ENCODE results near the gene MAD2L2. TPM values are rescaled to one million over a fixed set of nuclear protein-coding genes. Genes with fewer than 3 reads are reported as not detected.

Gene MAD2L2
- total RNA-seq, 4 donors from 2014 or later = 22.7 to 40.0 (median 32.5) TPM

- no peak for DNase-seq (ENCODE audit: low spot score in 2 of 2)
- 56 to 62% methylated on average over 7 of the region's 7 CpGs for WGBS, 2 donors
- TF ChIP-seq POLR2A (IDR thresholded peaks at IDR 0.05) = no peak
- TF ChIP-seq, protein P1, sequence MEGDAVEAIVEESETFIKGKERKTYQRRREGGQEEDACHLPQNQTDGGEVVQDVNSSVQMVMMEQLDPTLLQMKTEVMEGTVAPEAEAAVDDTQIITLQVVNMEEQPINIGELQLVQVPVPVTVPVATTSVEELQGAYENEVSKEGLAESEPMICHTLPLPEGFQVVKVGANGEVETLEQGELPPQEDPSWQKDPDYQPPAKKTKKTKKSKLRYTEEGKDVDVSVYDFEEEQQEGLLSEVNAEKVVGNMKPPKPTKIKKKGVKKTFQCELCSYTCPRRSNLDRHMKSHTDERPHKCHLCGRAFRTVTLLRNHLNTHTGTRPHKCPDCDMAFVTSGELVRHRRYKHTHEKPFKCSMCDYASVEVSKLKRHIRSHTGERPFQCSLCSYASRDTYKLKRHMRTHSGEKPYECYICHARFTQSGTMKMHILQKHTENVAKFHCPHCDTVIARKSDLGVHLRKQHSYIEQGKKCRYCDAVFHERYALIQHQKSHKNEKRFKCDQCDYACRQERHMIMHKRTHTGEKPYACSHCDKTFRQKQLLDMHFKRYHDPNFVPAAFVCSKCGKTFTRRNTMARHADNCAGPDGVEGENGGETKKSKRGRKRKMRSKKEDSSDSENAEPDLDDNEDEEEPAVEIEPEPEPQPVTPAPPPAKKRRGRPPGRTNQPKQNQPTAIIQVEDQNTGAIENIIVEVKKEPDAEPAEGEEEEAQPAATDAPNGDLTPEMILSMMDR (IDR thresholded peaks at IDR 0.05) = no peak
- intact Hi-C loops (cut with DNase I; ENCODE audit: low total_unique reads) = no loop called here
- no peak overlapping the region for H3K4me3 ChIP-seq (ENCODE audit: low read depth, poor library complexity, severe bottlenecking)
These were observed 3.1 kb upstream of the MAD2L2 start for GRCh38 chr1:11684070-11684469.

- no peak for DNase-seq (ENCODE audit: low spot score in 2 of 2)
- intact Hi-C loops (cut with DNase I; ENCODE audit: low total_unique reads) = no loop called here
- WGBS, 2 donors = 36 to 64% methylated on average over 1 of the region's 1 CpG
- TF ChIP-seq POLR2A (IDR thresholded peaks at IDR 0.05) = no peak
- TF ChIP-seq, protein P1 (IDR thresholded peaks at IDR 0.05) = no peak
- H3K4me3 ChIP-seq (ENCODE audit: low read depth, poor library complexity, severe bottlenecking) = no peak overlapping the region
These were observed 1.9 kb upstream of the MAD2L2 start for GRCh38 chr1:11682799-11683198.

GRCh38 chr1:11682287-11682771 is 1.4 kb upstream of the MAD2L2 start:
- H3K4me3 ChIP-seq (ENCODE audit: low read depth, poor library complexity, severe bottlenecking) = no peak overlapping the region
- DNase-seq (ENCODE audit: low spot score in 2 of 2) = no peak
- intact Hi-C loops (cut with DNase I; ENCODE audit: low total_unique reads) = no loop called here
- TF ChIP-seq, protein P1 (IDR thresholded peaks at IDR 0.05) = no peak
- TF ChIP-seq POLR2A (IDR thresholded peaks at IDR 0.05) = no peak
- WGBS, 2 donors = 31 to 32% methylated on average over 7 of the region's 7 CpGs

- intact Hi-C loops (cut with DNase I; ENCODE audit: low total_unique reads) = no loop called here
- no peak for TF ChIP-seq POLR2A (IDR thresholded peaks at IDR 0.05)
- TF ChIP-seq, protein P1 (IDR thresholded peaks at IDR 0.05) = no peak
- peak overlapping the region; percentile 68 for H3K4me3 ChIP-seq (ENCODE audit: low read depth, poor library complexity, severe bottlenecking)
- 4 to 11% methylated on average over 40 to 58 of the region's 65 CpGs for WGBS, 2 donors
- peak in 1 of 2 donors; percentile 88 for DNase-seq (ENCODE audit: low spot score in 2 of 2)
These were observed 478 bp downstream of the MAD2L2 start for GRCh38 chr1:11680270-11681070.

DNA sequence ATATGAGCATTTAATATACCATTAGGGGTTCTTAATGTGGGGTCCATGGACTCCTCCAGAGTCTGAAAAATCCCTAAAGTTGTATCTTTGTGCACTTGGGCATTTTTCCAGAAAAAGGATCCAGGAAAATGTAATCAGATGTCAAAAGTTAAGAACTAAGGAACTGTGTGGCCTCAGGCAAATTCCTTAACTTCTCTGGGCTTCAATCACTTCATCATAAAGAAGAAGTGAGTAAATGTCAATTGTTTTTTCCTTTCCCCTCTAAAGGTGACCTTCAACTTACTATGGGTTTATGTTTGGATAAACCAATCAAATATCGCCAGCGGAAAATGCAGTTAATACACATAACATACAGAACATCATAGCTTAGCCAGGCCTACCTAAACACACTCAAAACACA is 2.5 kb downstream of the MAD2L2 start:
- no peak overlapping the region for H3K4me3 ChIP-seq (ENCODE audit: low read depth, poor library complexity, severe bottlenecking)
- TF ChIP-seq, protein P1 (IDR thresholded peaks at IDR 0.05) = no peak
- no peak for TF ChIP-seq POLR2A (IDR thresholded peaks at IDR 0.05)
- intact Hi-C loops (cut with DNase I; ENCODE audit: low total_unique reads) = no loop called here
- DNase-seq (ENCODE audit: low spot score in 2 of 2) = no peak
- 95 to 98% methylated on average over 2 of the region's 2 CpGs for WGBS, 2 donors
